Measurements from ENCODE around the gene HK3.

HK3 gene

GRCh38 chr5:176863765-176864098, 35.4 kb downstream of the HK3 start:
- H3K9ac ChIP-seq (ENCODE audit: low read depth, low read length, poor library complexity), result no peak overlapping the region
- peak overlapping the region; percentile 71 for H2BK15ac ChIP-seq (ENCODE audit: low read length)
- H2AK5ac ChIP-seq (ENCODE audit: low read depth, low read length), result peak overlapping the region; percentile 13
- H3K23ac ChIP-seq (ENCODE audit: low read depth, low read length, poor library complexity), result no peak overlapping the region
- H3K4ac ChIP-seq (ENCODE audit: low read length), result no peak overlapping the region
- peak overlapping the region; percentile 21 for H3K27ac ChIP-seq (replicated peaks; ENCODE audit: low read length)
- peak overlapping the region; percentile 5 for H2BK120ac ChIP-seq (ENCODE audit: low read depth, low read length)
- no peak overlapping the region for H3K4me2 ChIP-seq (ENCODE audit: insufficient read depth, low read length, poor library complexity, severe bottlenecking)
- no peak overlapping the region for H2AFZ ChIP-seq (ENCODE audit: low read length)
- H4K91ac ChIP-seq (ENCODE audit: low read depth, low read length, poor library complexity), result no peak overlapping the region
- no peak overlapping the region for H3K4me3 ChIP-seq (ENCODE audit: low read length in 2 of 2)
- no peak for DNase-seq (ENCODE audit: low spot score)
- H3K18ac ChIP-seq (ENCODE audit: low read length), result peak overlapping the region; percentile 31
- no peaks in the 10 kb centered on the region for H3K36me3 ChIP-seq (replicated peaks in 1 of 2; ENCODE audit: control insufficient read depth in 2 of 2, insufficient read depth in 2 of 2, low read length in 2 of 2)
- H3K14ac ChIP-seq (ENCODE audit: low read length), result no peak overlapping the region
- no CpG with 5 or more reads among the region's 5 CpGs for WGBS, 2 donors (ENCODE audit: extremely low coverage in 2 of 2, insufficient read length in 2 of 2, insufficient replicate concordance in 1 of 2)
- no peak overlapping the region for H4K8ac ChIP-seq (ENCODE audit: low read depth, low read length)
- no peaks in the 10 kb centered on the region for H3K9me3 ChIP-seq (replicated peaks in 1 of 2; ENCODE audit: control insufficient read depth in 2 of 2, insufficient read depth in 1 of 2, low read depth in 1 of 2, low read length in 2 of 2)
- H2BK12ac ChIP-seq (ENCODE audit: low read length), result peak overlapping the region; percentile 14
- H3K79me1 ChIP-seq (ENCODE audit: low read depth, low read length), result no peaks in the 10 kb centered on the region
- H2BK5ac ChIP-seq (ENCODE audit: low read length), result no peak overlapping the region
- H3K27me3 ChIP-seq (ENCODE audit: control insufficient read depth in 3 of 3, insufficient read depth in 3 of 3, low read depth in 1 of 3, low read length in 3 of 3), result peaks cover 0 to 73% (median 0%) of the 10 kb centered on the region in 3 experiments
- H3K4me1 ChIP-seq (ENCODE audit: control insufficient read depth in 2 of 2, insufficient read depth in 1 of 2, low read depth in 1 of 2, low read length in 2 of 2), result peaks cover 45 to 51% of the 10 kb centered on the region in 2 donors

GRCh38 chr5:176863041-176863764, 35.9 kb downstream of the HK3 start:
- peak overlapping the region; percentile 93 for H2BK120ac ChIP-seq (ENCODE audit: low read depth, low read length)
- H3K27me3 ChIP-seq (ENCODE audit: control insufficient read depth in 3 of 3, insufficient read depth in 3 of 3, low read depth in 1 of 3, low read length in 3 of 3), result peaks cover 0 to 71% (median 0%) of the 10 kb centered on the region in 3 experiments
- peak overlapping the region; percentile 48 for H3K27ac ChIP-seq (replicated peaks; ENCODE audit: low read length)
- H3K79me1 ChIP-seq (ENCODE audit: low read depth, low read length), result no peaks in the 10 kb centered on the region
- H3K36me3 ChIP-seq (replicated peaks in 1 of 2; ENCODE audit: control insufficient read depth in 2 of 2, insufficient read depth in 2 of 2, low read length in 2 of 2), result no peaks in the 10 kb centered on the region
- no peaks in the 10 kb centered on the region for H3K9me3 ChIP-seq (replicated peaks in 1 of 2; ENCODE audit: control insufficient read depth in 2 of 2, insufficient read depth in 1 of 2, low read depth in 1 of 2, low read length in 2 of 2)
- H4K8ac ChIP-seq (ENCODE audit: low read depth, low read length), result no peak overlapping the region
- H3K4me3 ChIP-seq (ENCODE audit: low read length in 2 of 2), result no peak overlapping the region
- WGBS, 2 donors (ENCODE audit: extremely low coverage in 2 of 2, insufficient read length in 2 of 2, insufficient replicate concordance in 1 of 2), result no CpG with 5 or more reads among the region's 15 CpGs
- no peak for DNase-seq (ENCODE audit: low spot score)
- peak overlapping the region; percentile 100 for H2AK5ac ChIP-seq (ENCODE audit: low read depth, low read length)
- H2BK15ac ChIP-seq (ENCODE audit: low read length), result peak overlapping the region; percentile 100
- peak overlapping the region; percentile 63 for H3K9ac ChIP-seq (ENCODE audit: low read depth, low read length, poor library complexity)
- H2BK5ac ChIP-seq (ENCODE audit: low read length), result peak overlapping the region; percentile 92
- peak overlapping the region; percentile 97 for H2BK12ac ChIP-seq (ENCODE audit: low read length)
- H3K4ac ChIP-seq (ENCODE audit: low read length), result peak overlapping the region; percentile 69
- peak overlapping the region; percentile 40 for H2AFZ ChIP-seq (ENCODE audit: low read length)
- no peak overlapping the region for H3K14ac ChIP-seq (ENCODE audit: low read length)
- peak overlapping the region; percentile 80 for H3K23ac ChIP-seq (ENCODE audit: low read depth, low read length, poor library complexity)
- H3K18ac ChIP-seq (ENCODE audit: low read length), result peak overlapping the region; percentile 99
- peaks cover 41 to 46% of the 10 kb centered on the region in 2 donors for H3K4me1 ChIP-seq (ENCODE audit: control insufficient read depth in 2 of 2, insufficient read depth in 1 of 2, low read depth in 1 of 2, low read length in 2 of 2)
- peak overlapping the region; percentile 81 for H4K91ac ChIP-seq (ENCODE audit: low read depth, low read length, poor library complexity)
- peak overlapping the region; percentile 42 for H3K4me2 ChIP-seq (ENCODE audit: insufficient read depth, low read length, poor library complexity, severe bottlenecking)

DNA sequence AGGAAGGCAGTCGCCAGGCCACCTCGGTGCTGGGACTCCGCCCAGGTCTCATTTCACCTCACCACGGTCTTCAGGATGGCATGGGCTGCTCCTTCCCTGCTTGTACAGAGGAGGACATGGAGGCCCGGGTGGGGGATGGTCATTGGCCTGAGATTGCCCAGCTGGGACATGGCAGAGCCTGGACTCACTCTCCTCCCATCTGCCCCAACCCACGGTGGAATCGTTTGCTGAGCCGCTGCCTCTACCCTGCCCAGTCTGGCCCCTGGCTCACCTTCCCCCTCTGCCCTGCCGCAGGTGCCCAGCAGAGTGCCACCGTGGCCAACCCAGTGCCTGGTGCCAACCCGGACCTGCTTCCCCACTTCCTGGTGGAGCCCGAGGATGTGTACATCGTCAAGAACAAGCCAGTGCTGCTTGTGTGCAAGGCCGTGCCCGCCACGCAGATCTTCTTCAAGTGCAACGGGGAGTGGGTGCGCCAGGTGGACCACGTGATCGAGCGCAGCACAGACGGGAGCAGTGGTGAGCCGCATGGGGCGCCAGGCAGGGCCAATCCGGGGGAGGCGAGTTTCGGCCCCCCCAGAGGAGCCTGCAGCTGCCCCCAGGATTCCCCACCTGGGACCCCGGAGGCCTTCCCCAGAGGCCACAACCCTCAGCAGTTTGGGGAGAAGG, 36.7 kb downstream of the HK3 start:
- Histone ChIP-seq H3K4ac (ENCODE audit: low read length) (peak overlapping the region; percentile 100), H4K91ac (ENCODE audit: low read depth, low read length, poor library complexity) (peak overlapping the region; percentile 90), H2AFZ (ENCODE audit: low read length) (no peak overlapping the region), H3K9ac (ENCODE audit: low read depth, low read length, poor library complexity) (no peak overlapping the region), H3K4me1 (ENCODE audit: control insufficient read depth in 2 of 2, insufficient read depth in 1 of 2, low read depth in 1 of 2, low read length in 2 of 2) (peaks cover 34 to 40% of the 10 kb centered on the region in 2 donors), H3K79me1 (ENCODE audit: low read depth, low read length) (no peaks in the 10 kb centered on the region), H2AK5ac (ENCODE audit: low read depth, low read length) (peak overlapping the region; percentile 100), H3K14ac (ENCODE audit: low read length) (peak overlapping the region; percentile 99), H3K4me3 (ENCODE audit: low read length in 2 of 2) (no peak overlapping the region), H3K4me2 (ENCODE audit: insufficient read depth, low read length, poor library complexity, severe bottlenecking) (no peak overlapping the region), H3K36me3 (replicated peaks in 1 of 2; ENCODE audit: control insufficient read depth in 2 of 2, insufficient read depth in 2 of 2, low read length in 2 of 2) (no peaks in the 10 kb centered on the region), H3K27ac (replicated peaks; ENCODE audit: low read length) (no peak overlapping the region), H4K8ac (ENCODE audit: low read depth, low read length) (peak overlapping the region; percentile 66), H3K9me3 (replicated peaks in 1 of 2; ENCODE audit: control insufficient read depth in 2 of 2, insufficient read depth in 1 of 2, low read depth in 1 of 2, low read length in 2 of 2) (no peaks in the 10 kb centered on the region), H2BK15ac (ENCODE audit: low read length) (peak overlapping the region; percentile 100), H2BK120ac (ENCODE audit: low read depth, low read length) (peak overlapping the region; percentile 93), H2BK12ac (ENCODE audit: low read length) (peak overlapping the region; percentile 100), H3K18ac (ENCODE audit: low read length) (peak overlapping the region; percentile 99), H2BK5ac (ENCODE audit: low read length) (peak overlapping the region; percentile 92), H3K27me3 (ENCODE audit: control insufficient read depth in 3 of 3, insufficient read depth in 3 of 3, low read depth in 1 of 3, low read length in 3 of 3) (peaks cover 0 to 75% (median 0%) of the 10 kb centered on the region in 3 experiments), H3K23ac (ENCODE audit: low read depth, low read length, poor library complexity) (peak overlapping the region; percentile 80)
- WGBS, 2 donors (ENCODE audit: extremely low coverage in 2 of 2, insufficient read length in 2 of 2, insufficient replicate concordance in 1 of 2), result no CpG with 5 or more reads among the region's 28 CpGs
- no peak for DNase-seq (ENCODE audit: low spot score)

- no peaks in the 10 kb centered on the region for H3K9me3 ChIP-seq (replicated peaks in 1 of 2; ENCODE audit: control insufficient read depth in 2 of 2, insufficient read depth in 1 of 2, low read depth in 1 of 2, low read length in 2 of 2)
- no CpG with 5 or more reads among the region's 11 CpGs for WGBS, 2 donors (ENCODE audit: extremely low coverage in 2 of 2, insufficient read length in 2 of 2, insufficient replicate concordance in 1 of 2)
- peak overlapping the region; percentile 64 for H2AK5ac ChIP-seq (ENCODE audit: low read depth, low read length)
Measured at GRCh38 chr5:176861276-176861675, 37.9 kb downstream of the HK3 start.

More at GRCh38 chr5:176861276-176861675, 37.9 kb downstream of the HK3 start:
- no peak overlapping the region for H4K8ac ChIP-seq (ENCODE audit: low read depth, low read length)
- H3K36me3 ChIP-seq (replicated peaks in 1 of 2; ENCODE audit: control insufficient read depth in 2 of 2, insufficient read depth in 2 of 2, low read length in 2 of 2), result no peaks in the 10 kb centered on the region
- H2BK12ac ChIP-seq (ENCODE audit: low read length), result peak overlapping the region; percentile 69
- H3K4ac ChIP-seq (ENCODE audit: low read length), result no peak overlapping the region
- no peak overlapping the region for H3K9ac ChIP-seq (ENCODE audit: low read depth, low read length, poor library complexity)
- no peaks in the 10 kb centered on the region for H3K79me1 ChIP-seq (ENCODE audit: low read depth, low read length)
- no peak for DNase-seq (ENCODE audit: low spot score)
- no peak overlapping the region for H3K4me3 ChIP-seq (ENCODE audit: low read length in 2 of 2)
- H2BK15ac ChIP-seq (ENCODE audit: low read length), result peak overlapping the region; percentile 91
- H2AFZ ChIP-seq (ENCODE audit: low read length), result no peak overlapping the region
- H3K4me1 ChIP-seq (ENCODE audit: control insufficient read depth in 2 of 2, insufficient read depth in 1 of 2, low read depth in 1 of 2, low read length in 2 of 2), result peaks cover 22 to 31% of the 10 kb centered on the region in 2 donors
- peak overlapping the region; percentile 56 for H3K23ac ChIP-seq (ENCODE audit: low read depth, low read length, poor library complexity)
- H3K27me3 ChIP-seq (ENCODE audit: control insufficient read depth in 3 of 3, insufficient read depth in 3 of 3, low read depth in 1 of 3, low read length in 3 of 3), result peaks cover 0 to 77% (median 0%) of the 10 kb centered on the region in 3 experiments
- no peak overlapping the region for H3K14ac ChIP-seq (ENCODE audit: low read length)
- H2BK5ac ChIP-seq (ENCODE audit: low read length), result peak overlapping the region; percentile 63
- no peak overlapping the region for H4K91ac ChIP-seq (ENCODE audit: low read depth, low read length, poor library complexity)
- no peak overlapping the region for H3K27ac ChIP-seq (replicated peaks; ENCODE audit: low read length)
- H3K4me2 ChIP-seq (ENCODE audit: insufficient read depth, low read length, poor library complexity, severe bottlenecking), result no peak overlapping the region
- H3K18ac ChIP-seq (ENCODE audit: low read length), result peak overlapping the region; percentile 78
- H2BK120ac ChIP-seq (ENCODE audit: low read depth, low read length), result no peak overlapping the region

Data from neuronal stem cell (in vitro differentiated cells).